ENCODE results near the gene IL17RE.
"Not testable (repeated sequence)": the region's sequence is repeated elsewhere in the genome, so short reads cannot be mapped to it uniquely, and the experiment has no call there.

The IL17RE gene

DNA sequence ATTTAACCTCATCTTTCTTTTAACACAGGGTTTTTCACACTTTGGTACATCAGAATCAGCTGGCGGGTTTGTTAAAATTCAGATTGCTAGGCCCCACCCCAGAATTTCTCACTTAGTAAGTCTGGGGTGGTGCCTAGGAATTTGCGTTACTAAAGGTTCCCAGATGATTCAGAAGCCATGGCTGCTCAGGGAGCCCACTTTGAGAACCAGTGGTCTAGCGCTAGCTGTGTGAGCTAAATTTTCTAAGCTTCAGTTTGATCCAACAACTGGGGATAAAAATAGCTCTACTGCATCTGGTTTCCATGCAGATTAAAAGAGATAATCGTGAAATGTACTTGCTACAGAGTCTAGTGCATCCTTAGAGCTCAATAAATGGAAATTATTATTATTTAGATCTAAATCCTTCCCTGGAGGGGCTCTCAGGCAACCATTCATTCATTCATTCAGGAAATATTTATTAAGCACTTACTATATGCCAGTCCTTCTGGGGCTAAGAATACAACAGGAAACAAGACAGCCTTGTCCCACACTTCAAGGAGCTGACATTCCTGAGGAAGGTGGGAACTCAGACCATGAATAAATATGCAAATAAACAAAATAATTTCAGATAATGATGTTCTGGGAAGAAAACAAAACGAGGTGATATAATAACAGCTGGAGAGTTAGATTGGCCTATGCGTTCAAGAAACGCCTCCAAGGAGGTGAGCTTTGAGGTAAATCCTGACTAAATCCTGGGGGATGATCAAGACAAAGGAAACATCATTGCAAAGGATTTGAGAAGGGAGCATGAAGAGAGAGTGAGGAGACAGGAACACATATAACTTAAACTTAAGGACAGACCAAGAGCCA is 18.7 kb upstream of the IL17RE start:
- DNase-seq, result no peak

GRCh38 chr3:9884555-9885165 is 18.0 kb upstream of the IL17RE start:
- no peak for DNase-seq

DNA sequence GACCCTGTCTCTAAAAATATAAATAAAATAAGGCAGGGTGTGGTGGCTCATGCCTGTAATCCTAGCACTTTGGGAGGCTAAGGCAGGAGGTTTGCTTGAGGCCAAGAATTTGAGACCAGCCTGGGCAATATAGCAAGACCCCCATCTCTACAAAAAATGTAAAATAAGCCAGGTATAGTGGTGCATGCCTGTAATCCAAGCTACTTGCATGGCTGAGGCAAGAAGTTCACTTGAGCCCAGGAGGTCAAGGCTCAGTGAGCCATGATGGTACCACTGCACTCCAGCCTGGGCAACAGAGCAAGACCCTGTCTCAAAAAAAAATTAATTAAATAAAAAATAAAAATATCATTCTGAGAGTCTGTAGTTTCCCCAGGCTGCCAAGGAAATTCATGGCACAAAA is 16.3 kb upstream of the IL17RE start:
- DNase-seq, result no peak

DNA sequence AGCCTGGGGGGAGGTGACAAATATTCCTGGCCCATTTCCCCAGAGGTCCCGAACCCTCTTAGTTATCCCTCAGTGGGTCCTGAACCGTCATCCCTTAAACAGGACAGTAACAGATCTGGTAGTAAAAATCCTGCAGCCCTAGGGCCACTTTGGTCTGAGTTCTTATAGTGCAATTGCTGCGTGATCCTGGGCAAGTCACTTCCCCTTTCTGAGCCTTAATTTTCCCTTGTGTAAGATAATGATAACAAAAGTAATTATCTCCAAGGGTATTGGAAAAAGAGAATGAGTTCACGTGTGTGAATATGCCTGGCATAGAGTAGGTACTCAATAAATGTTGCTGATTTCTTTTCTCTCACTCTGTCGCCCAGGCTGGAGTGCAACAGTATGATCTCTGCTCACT is 15.2 kb upstream of the IL17RE start:
- no peak for DNase-seq

DNA sequence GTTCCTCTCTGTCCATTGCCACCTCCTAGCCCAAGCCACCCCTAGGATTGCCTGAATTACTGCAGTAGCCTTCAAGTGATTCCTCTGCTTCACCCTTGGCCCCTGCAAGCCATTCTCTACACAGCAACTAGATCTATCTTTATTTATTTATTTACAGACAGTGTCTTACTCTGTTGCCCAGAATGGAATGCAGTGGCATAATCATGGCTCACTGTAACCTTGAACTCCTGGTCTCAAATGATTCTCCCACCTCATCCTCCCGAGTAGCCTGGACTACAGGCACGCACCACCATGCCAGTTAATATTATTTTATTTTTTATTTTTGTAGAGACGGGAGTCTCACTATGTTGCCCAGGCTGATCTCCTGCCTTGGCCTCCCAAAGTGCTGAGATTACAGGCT is 14.1 kb upstream of the IL17RE start:
- DNase-seq, result no peak

DNA sequence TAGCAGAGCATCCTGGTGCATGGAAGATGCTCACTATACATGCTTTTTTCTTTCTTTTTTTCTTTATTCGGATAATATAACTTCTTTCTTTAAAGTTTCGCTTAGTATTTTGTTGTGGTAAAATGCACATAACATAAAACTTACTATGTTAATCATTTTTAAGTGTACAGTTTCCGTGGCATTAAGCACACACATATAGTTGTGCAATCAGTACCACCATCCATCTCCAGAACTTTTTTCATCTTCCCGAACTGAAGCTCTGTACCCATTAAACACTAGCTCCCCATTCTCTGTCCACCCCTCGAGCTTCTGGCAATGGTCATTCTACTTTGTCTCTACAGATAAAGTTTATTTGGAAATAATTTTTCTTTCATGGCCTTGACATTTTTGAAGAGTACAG is 13.2 kb upstream of the IL17RE start:
- DNase-seq, result no peak

DNA sequence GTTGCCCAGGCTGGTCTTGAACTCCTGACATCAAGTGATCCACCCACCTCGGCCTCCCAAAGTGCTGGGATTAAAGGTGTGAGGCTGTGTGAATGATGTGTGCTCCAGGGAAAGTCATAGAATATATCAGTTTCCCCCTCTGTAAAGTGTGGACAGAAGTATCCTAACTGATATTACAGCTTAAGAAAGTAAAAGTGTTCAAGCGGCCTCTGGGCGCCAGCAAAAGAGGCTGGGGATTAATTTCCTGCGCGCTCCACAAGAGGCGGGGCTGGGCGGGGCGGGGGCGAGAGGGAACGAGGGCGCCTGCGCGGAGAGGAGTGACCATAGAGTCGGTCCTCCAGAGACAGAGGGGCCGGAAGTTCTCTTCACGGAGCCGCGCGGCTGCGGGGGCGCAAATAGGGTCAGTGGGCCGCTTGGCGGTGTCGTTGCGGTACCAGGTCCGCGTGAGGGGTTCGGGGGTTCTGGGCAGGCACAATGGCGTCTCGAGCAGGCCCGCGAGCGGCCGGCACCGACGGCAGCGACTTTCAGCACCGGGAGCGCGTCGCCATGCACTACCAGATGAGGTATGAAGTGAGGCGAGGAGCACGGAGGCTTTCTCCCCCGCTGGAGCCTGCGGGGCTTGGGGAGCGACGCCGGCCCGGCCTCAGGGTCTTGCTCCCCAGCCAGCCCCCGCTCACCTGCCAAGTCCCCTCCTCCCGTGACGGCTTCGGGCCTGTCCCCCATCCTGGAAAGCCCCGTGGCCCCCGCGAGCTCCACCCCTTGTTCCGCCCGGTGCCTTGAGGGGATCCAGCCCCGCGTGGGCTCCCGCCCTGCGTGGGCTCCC is 12.2 kb upstream of the IL17RE start, which contains the start of gene JAGN1:
TSS of gene JAGN1 (plus strand) at position 362 of the 823 bp plus-strand sequence. CDS start at position 475, 113 bp downstream.
- peak; percentile 94 for DNase-seq

GRCh38 chr3:9891072-9891622 is 11.5 kb upstream of the IL17RE start:
- DNase-seq, result no peak

GRCh38 chr3:9893739-9894138 is 8.9 kb upstream of the IL17RE start:
- DNase-seq, result no peak

GRCh38 chr3:9895715-9896114 is 6.9 kb upstream of the IL17RE start:
- not testable (repeated sequence) for DNase-seq

GRCh38 chr3:9896755-9897407 is 5.8 kb upstream of the IL17RE start:
- not testable (repeated sequence) for DNase-seq

DNA sequence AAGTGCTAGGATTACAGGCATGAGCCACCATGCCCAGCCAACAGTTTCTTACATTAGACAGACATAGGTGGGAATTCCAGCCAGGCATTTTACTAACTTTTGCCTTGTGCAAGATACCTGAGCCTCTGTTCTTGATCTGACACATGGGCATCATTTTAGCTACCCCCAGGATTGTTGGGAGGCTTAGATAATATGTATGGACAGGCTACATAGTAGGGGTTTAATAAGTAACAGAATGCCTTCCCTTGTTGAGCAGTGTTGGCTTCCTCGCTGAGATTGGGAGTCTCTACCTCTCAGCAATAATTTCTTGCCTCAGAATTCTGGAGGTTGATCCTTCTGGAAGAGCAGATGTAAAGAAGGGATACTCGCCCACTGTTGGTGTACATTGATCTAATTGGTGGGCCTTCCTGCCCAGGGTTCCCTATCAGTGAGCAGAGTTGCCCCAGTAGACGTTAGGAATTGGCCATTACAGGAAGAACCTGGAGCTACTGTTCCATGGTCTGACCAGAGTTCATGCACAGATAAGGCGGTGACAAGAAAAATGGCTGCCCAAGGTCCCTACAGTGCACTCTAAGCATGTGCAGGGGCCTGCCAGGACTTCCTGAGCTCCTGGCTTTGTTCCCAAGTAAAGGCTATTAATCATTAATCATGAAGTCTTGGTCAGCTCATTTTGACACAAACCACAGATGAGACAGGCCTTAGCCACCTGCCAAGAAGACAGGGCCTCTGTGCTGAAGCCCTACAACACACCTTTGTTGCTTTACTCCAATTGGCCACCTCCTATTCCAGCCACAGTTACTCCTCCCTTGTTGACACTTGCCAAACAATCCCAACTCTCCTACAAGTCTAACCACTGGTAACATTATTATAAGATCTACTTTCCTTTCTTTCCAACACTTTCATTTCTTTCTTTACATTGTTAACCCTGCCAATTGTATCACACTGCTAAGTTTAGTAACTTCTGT is 5.0 kb upstream of the IL17RE start:
- DNase-seq, result no peak

DNA sequence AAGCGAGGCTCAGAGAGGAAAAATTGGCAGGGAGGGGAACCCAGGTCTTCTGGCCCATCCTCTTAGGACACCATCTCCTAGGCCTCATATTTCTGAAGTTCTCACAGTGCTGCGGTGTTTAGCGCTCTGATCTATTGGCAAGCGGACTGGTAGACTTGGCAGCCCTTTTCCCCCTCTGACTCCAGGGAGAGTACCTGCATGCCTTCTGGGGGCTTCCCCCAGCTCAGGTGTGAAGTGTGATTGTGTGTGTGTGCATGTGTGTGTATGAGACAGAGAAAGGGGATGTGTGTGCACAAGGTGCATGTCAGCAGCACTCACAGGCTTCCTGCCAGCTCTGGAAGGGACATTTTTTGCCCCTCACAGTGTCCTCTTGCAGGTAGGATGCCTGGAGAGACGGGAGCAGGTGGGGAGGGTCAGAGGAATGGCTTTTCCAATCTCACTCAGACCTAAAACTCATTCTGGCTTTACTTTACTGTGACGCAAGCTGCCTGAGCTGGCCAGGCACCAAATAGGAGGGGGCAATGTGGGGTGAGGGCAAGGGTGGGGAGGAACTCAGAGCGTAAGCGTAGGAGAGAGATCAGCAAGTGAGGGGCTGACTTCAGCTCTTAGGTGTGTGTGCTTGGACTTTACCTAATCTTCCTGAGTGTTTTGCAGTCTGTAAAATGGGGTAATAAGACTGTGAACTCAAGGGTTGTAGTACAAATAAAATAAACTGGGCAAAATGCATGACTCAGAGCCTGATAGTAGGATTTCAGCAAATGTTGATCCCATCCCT is 4.0 kb upstream of the IL17RE start:
- DNase-seq, result no peak

DNA sequence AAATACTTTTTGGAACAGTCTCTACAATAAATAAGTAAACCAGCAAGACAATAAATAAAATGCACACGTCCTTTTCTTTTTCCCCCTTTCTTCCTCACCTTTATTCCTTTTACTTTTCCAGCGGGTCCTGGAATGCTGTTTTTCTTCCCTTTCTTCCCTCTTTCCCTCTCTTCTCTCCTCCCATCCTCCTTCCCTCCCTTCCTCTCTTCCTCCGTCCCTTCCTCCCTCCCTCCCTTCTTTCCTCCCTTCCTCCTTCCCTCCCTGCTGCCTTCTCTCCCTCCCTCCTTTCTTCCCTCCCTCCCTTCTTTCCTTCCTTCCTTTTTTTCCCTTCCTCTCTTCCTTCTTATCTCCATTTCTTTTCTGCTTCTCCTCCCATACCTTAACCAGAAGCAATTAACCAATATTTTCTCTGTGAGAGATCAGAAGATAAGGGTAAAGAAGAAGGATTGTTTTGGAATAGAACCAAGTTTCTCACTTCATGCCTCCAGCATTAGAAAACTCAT is 3.3 kb upstream of the IL17RE start:
- no peak for DNase-seq

DNA sequence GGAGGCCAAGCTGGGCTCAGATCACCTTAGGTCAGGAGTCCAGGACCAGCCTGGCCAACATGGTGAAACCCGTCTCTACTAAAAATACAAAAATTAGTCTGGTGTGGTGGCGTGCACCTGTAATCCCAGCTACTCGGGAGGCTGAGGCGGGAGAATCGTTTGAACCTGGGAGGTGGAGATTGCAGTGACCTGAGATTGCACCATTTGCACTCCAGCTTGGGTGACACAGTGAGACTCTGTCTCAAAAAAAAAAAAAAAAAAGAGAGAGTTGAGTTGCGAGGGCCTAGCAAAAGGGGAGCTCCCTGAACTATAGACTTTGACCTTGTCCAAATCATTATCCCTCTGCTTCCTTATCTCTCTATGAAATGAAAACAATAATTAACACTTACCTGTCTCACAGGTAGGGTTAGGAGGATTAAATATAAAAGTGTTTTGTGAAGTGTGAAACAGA is 1.7 kb upstream of the IL17RE start:
- not testable (repeated sequence) for DNase-seq

GRCh38 chr3:9901967-9902366 is 681 bp upstream of the IL17RE start:
- DNase-seq, result peak; percentile 39

GRCh38 chr3:9903238-9903624 is 583 bp downstream of the IL17RE start:
- no peak for DNase-seq

DNA sequence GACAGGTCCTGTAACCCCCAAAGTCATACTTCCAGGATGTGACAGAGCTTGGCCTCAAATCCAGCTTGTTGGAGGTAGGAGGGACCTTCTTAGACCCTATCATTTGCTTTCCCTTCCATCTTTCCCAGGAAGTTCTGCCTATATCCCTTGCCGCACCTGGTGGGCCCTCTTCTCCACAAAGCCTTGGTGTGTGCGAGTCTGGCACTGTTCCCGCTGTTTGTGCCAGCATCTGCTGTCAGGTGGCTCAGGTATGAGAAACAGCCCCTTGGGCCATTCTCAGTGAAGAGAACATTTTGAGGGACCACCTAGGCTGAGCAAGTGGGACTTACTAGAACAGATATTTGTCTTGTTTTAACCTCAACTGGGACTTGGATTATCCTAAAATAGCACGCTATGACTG is 1.3 kb downstream of the IL17RE start:
- no peak for DNase-seq

- no peak for DNase-seq
Measured at GRCh38 chr3:9906480-9906879, 3.8 kb downstream of the IL17RE start.

- no peak for DNase-seq
Measured at GRCh38 chr3:9908286-9908685, 5.6 kb downstream of the IL17RE start.

Measured in activated T-cell treated with anti-CD3 and anti-CD28 coated beads, Interleukin-2, amount 50 U/mL, for 1 hour (primary cell).